ENCODE measurements around the gene RAB38.

The RAB38 gene

GRCh38 chr11:88089134-88089533, 86.1 kb downstream of the RAB38 start:
- Histone ChIP-seq H3K9ac (ENCODE audit: low read depth in 1 of 2, low read length in 2 of 2) (no peak overlapping the region), H3K36me3 (ENCODE audit: control insufficient read depth in 1 of 2, insufficient read depth in 2 of 2, low read length in 2 of 2) (no peaks in the 10 kb centered on the region), H3K27ac (ENCODE audit: low read depth, low read length) (no peak overlapping the region), H3K9me3 (ENCODE audit: control insufficient read depth in 1 of 2, low read length in 2 of 2) (no peaks in the 10 kb centered on the region), H3K4me1 (ENCODE audit: control insufficient read depth in 1 of 2, insufficient read depth in 2 of 2, low read length in 2 of 2) (no peaks in the 10 kb centered on the region), H3K27me3 (ENCODE audit: control insufficient read depth in 1 of 2, insufficient read depth in 2 of 2, low read length in 2 of 2) (no peaks in the 10 kb centered on the region), H3K4me3 (ENCODE audit: low read depth in 1 of 2, low read length in 2 of 2) (no peak overlapping the region)

- Histone ChIP-seq H3K4me3 (ENCODE audit: low read depth in 1 of 2, low read length in 2 of 2) (no peak overlapping the region), H3K9me3 (ENCODE audit: control insufficient read depth in 1 of 2, low read length in 2 of 2) (no peaks in the 10 kb centered on the region), H3K4me1 (ENCODE audit: control insufficient read depth in 1 of 2, insufficient read depth in 2 of 2, low read length in 2 of 2) (no peaks in the 10 kb centered on the region), H3K27ac (ENCODE audit: low read depth, low read length) (no peak overlapping the region), H3K36me3 (ENCODE audit: control insufficient read depth in 1 of 2, insufficient read depth in 2 of 2, low read length in 2 of 2) (no peaks in the 10 kb centered on the region), H3K27me3 (ENCODE audit: control insufficient read depth in 1 of 2, insufficient read depth in 2 of 2, low read length in 2 of 2) (no peaks in the 10 kb centered on the region), H3K9ac (ENCODE audit: low read depth in 1 of 2, low read length in 2 of 2) (no peak overlapping the region)
These were observed 87.9 kb downstream of the RAB38 start for GRCh38 chr11:88087337-88087736.

- no peaks in the 10 kb centered on the region for H3K9me3 ChIP-seq (ENCODE audit: control insufficient read depth in 1 of 2, low read length in 2 of 2)
- no peaks in the 10 kb centered on the region for H3K4me1 ChIP-seq (ENCODE audit: control insufficient read depth in 1 of 2, insufficient read depth in 2 of 2, low read length in 2 of 2)
- no peak overlapping the region for H3K9ac ChIP-seq (ENCODE audit: low read depth in 1 of 2, low read length in 2 of 2)
- no peak overlapping the region for H3K27ac ChIP-seq (ENCODE audit: low read depth, low read length)
- H3K36me3 ChIP-seq (ENCODE audit: control insufficient read depth in 1 of 2, insufficient read depth in 2 of 2, low read length in 2 of 2): no peaks in the 10 kb centered on the region
- no peaks in the 10 kb centered on the region for H3K27me3 ChIP-seq (ENCODE audit: control insufficient read depth in 1 of 2, insufficient read depth in 2 of 2, low read length in 2 of 2)
- no peak overlapping the region for H3K4me3 ChIP-seq (ENCODE audit: low read depth in 1 of 2, low read length in 2 of 2)
These were observed 88.9 kb downstream of the RAB38 start for GRCh38 chr11:88086297-88086696.

- H3K27ac ChIP-seq (ENCODE audit: low read depth, low read length): no peak overlapping the region
- H3K9ac ChIP-seq (ENCODE audit: low read depth in 1 of 2, low read length in 2 of 2): no peak overlapping the region
- no peaks in the 10 kb centered on the region for H3K4me1 ChIP-seq (ENCODE audit: control insufficient read depth in 1 of 2, insufficient read depth in 2 of 2, low read length in 2 of 2)
- H3K9me3 ChIP-seq (ENCODE audit: control insufficient read depth in 1 of 2, low read length in 2 of 2): no peaks in the 10 kb centered on the region
- H3K36me3 ChIP-seq (ENCODE audit: control insufficient read depth in 1 of 2, insufficient read depth in 2 of 2, low read length in 2 of 2): no peaks in the 10 kb centered on the region
- H3K27me3 ChIP-seq (ENCODE audit: control insufficient read depth in 1 of 2, insufficient read depth in 2 of 2, low read length in 2 of 2): no peaks in the 10 kb centered on the region
- H3K4me3 ChIP-seq (ENCODE audit: low read depth in 1 of 2, low read length in 2 of 2): no peak overlapping the region
These were observed 104.8 kb downstream of the RAB38 start for GRCh38 chr11:88070437-88070836.

- Histone ChIP-seq H3K36me3 (ENCODE audit: control insufficient read depth in 1 of 2, insufficient read depth in 2 of 2, low read length in 2 of 2) (no peaks in the 10 kb centered on the region), H3K4me3 (ENCODE audit: low read depth in 1 of 2, low read length in 2 of 2) (no peak overlapping the region), H3K9me3 (ENCODE audit: control insufficient read depth in 1 of 2, low read length in 2 of 2) (no peaks in the 10 kb centered on the region), H3K4me1 (ENCODE audit: control insufficient read depth in 1 of 2, insufficient read depth in 2 of 2, low read length in 2 of 2) (no peaks in the 10 kb centered on the region), H3K9ac (ENCODE audit: low read depth in 1 of 2, low read length in 2 of 2) (no peak overlapping the region), H3K27me3 (ENCODE audit: control insufficient read depth in 1 of 2, insufficient read depth in 2 of 2, low read length in 2 of 2) (no peaks in the 10 kb centered on the region), H3K27ac (ENCODE audit: low read depth, low read length) (no peak overlapping the region)
These were observed 106.2 kb downstream of the RAB38 start for GRCh38 chr11:88068848-88069554.

GRCh38 chr11:88066090-88066489, 109.2 kb downstream of the RAB38 start:
- H3K27me3 ChIP-seq (ENCODE audit: control insufficient read depth in 1 of 2, insufficient read depth in 2 of 2, low read length in 2 of 2): no peaks in the 10 kb centered on the region
- H3K27ac ChIP-seq (ENCODE audit: low read depth, low read length): no peak overlapping the region
- no peak overlapping the region for H3K4me3 ChIP-seq (ENCODE audit: low read depth in 1 of 2, low read length in 2 of 2)
- H3K9me3 ChIP-seq (ENCODE audit: control insufficient read depth in 1 of 2, low read length in 2 of 2): no peaks in the 10 kb centered on the region
- H3K4me1 ChIP-seq (ENCODE audit: control insufficient read depth in 1 of 2, insufficient read depth in 2 of 2, low read length in 2 of 2): no peaks in the 10 kb centered on the region
- no peak overlapping the region for H3K9ac ChIP-seq (ENCODE audit: low read depth in 1 of 2, low read length in 2 of 2)
- no peaks in the 10 kb centered on the region for H3K36me3 ChIP-seq (ENCODE audit: control insufficient read depth in 1 of 2, insufficient read depth in 2 of 2, low read length in 2 of 2)

- no peaks in the 10 kb centered on the region for H3K9me3 ChIP-seq (ENCODE audit: control insufficient read depth in 1 of 2, low read length in 2 of 2)
- no peaks in the 10 kb centered on the region for H3K27me3 ChIP-seq (ENCODE audit: control insufficient read depth in 1 of 2, insufficient read depth in 2 of 2, low read length in 2 of 2)
- H3K27ac ChIP-seq (ENCODE audit: low read depth, low read length): no peak overlapping the region
- H3K9ac ChIP-seq (ENCODE audit: low read depth in 1 of 2, low read length in 2 of 2): no peak overlapping the region
- H3K4me3 ChIP-seq (ENCODE audit: low read depth in 1 of 2, low read length in 2 of 2): no peak overlapping the region
- H3K4me1 ChIP-seq (ENCODE audit: control insufficient read depth in 1 of 2, insufficient read depth in 2 of 2, low read length in 2 of 2): no peaks in the 10 kb centered on the region
- H3K36me3 ChIP-seq (ENCODE audit: control insufficient read depth in 1 of 2, insufficient read depth in 2 of 2, low read length in 2 of 2): no peaks in the 10 kb centered on the region
These were observed 111.0 kb downstream of the RAB38 start for GRCh38 chr11:88064097-88064705.
